Activated CD4-positive, CD25-positive, alpha-beta regulatory T cell (primary cell): Measurements from ENCODE around the gene PCIF1.
"Not testable (repeated sequence)": the region's sequence is repeated elsewhere in the genome, so short reads cannot be mapped to it uniquely, and the experiment has no call there.

ENCODE experiments used
- DNase-seq, 4 experiments: peaks; one replicate each; lab custom pipeline; 2025; lab: John Stamatoyannopoulos, UW

The PCIF1 gene

GRCh38 chr20:45994761-45995493, 60.4 kb downstream of the PCIF1 start:
- no peak for DNase-seq

GRCh38 chr20:45995495-45996097, 61.1 kb downstream of the PCIF1 start:
- not testable (repeated sequence) for DNase-seq

GRCh38 chr20:45997187-45997586, 62.7 kb downstream of the PCIF1 start:
- no peak for DNase-seq
